Activated naive CD4-positive, alpha-beta T cell treated with anti-CD3 and anti-CD28 coated beads for 36 hours (primary cell): Measurements from ENCODE around the gene TTC24. TPM values are rescaled to one million over a fixed set of nuclear protein-coding genes. Genes with fewer than 3 reads are reported as not detected.
"Not testable (repeated sequence)": the region's sequence is repeated elsewhere in the genome, so short reads cannot be mapped to it uniquely, and the experiment has no call there.

Source experiments
- CTCF ChIA-PET: fragments of 350-600 bp; sonication (Branson Sonifier 250); formaldehyde crosslinking; loops from one replicate; lab custom pipeline; 2021; ENCODE audit warnings: antibody characterized with exemption; lab: Charles Lee
- DNase-seq: peaks from one replicate; pipeline ENCODE4 v3.0.0-alpha.2; 2020
- H3K27ac Mint-ChIP-seq: one replicate; pipeline ENCODE4 v1.8.0; 2021; ENCODE audit warnings: mild to moderate bottlenecking, mixed read lengths
- H3K27me3 Mint-ChIP-seq: one replicate; pipeline ENCODE4 v1.8.0; 2021; ENCODE audit warnings: low read depth, mixed read lengths
- H3K36me3 Mint-ChIP-seq: one replicate; pipeline ENCODE4 v1.8.0; 2021; ENCODE audit warnings: low read depth, mixed read lengths
- H3K4me1 Mint-ChIP-seq: one replicate; pipeline ENCODE4 v1.8.0; 2021; ENCODE audit warnings: low read depth, mixed read lengths
- H3K4me3 Mint-ChIP-seq: one replicate; pipeline ENCODE4 v1.8.0; 2021; ENCODE audit warnings: mild to moderate bottlenecking, moderate library complexity, mixed read lengths
- H3K9me3 Mint-ChIP-seq: one replicate; pipeline ENCODE4 v1.8.0; 2021; ENCODE audit warnings: mixed read lengths
- intact Hi-C: fragments of 100-400 bp; cut with micrococcal nuclease; formaldehyde crosslinking; loops from one replicate; pipeline ENCODE4 v1.15.1; 2023
- total RNA-seq, 2 experiments: library from RNA; stranded (reverse); gene quantifications; one replicate each; pipeline ENCODE4 v1.2.3, GENCODE V29; 2021

The TTC24 gene
- total RNA-seq, 2 experiments from 2014 or later = 3.1 to 3.9 TPM

GRCh38 chr1:156581661-156582387, 2.3 kb downstream of the TTC24 start:
- H3K4me3 Mint-ChIP-seq = peak overlapping the region; percentile 73
- H3K9me3 Mint-ChIP-seq = no peaks in the 10 kb centered on the region
- DNase-seq = peak; percentile 51
- CTCF ChIA-PET = interaction anchor here (0.7 to 3.5 kb wide), 15 partner anchors 9 to 196 kb away, joined by 3 to 24 read pairs (median 4); partner anchors contain the start of gene NAXE
- peaks cover 1% of the 10 kb centered on the region for H3K36me3 Mint-ChIP-seq
- H3K27me3 Mint-ChIP-seq = no peaks in the 10 kb centered on the region
- peaks cover 27% of the 10 kb centered on the region for H3K4me1 Mint-ChIP-seq
- H3K27ac Mint-ChIP-seq = peak overlapping the region; percentile 87
- intact Hi-C loops = loop anchor here (1.0 kb wide), 1 partner anchor 9 kb away; the partner anchor contains the start of gene NAXE

GRCh38 chr1:156582388-156583017, 3.0 kb downstream of the TTC24 start:
- DNase-seq = peak; percentile 67
- CTCF ChIA-PET = interaction anchor here (0.6 to 3.5 kb wide), 13 partner anchors 9 to 112 kb away, joined by 3 to 24 read pairs (median 4); partner anchors contain the start of gene NAXE

GRCh38 chr1:156583821-156584622, 4.5 kb downstream of the TTC24 start:
- intact Hi-C loops = loop anchor here (1.0 to 2.0 kb wide), 4 partner anchors 17 to 128 kb away; partner anchors contain the start of gene GPATCH4
- peak; percentile 92 for DNase-seq
- H3K4me1 Mint-ChIP-seq = peaks cover 27% of the 10 kb centered on the region
- H3K36me3 Mint-ChIP-seq = peaks cover 1% of the 10 kb centered on the region
- no peaks in the 10 kb centered on the region for H3K27me3 Mint-ChIP-seq
- no peak overlapping the region for H3K27ac Mint-ChIP-seq
- no peak overlapping the region for H3K4me3 Mint-ChIP-seq
- no peaks in the 10 kb centered on the region for H3K9me3 Mint-ChIP-seq
- CTCF ChIA-PET = interaction anchor here (0.7 to 2.1 kb wide), 2 partner anchors 20 to 197 kb away, joined by 3 to 9 read pairs; no protein-coding TSS in a partner anchor

More at GRCh38 chr1:156582388-156583017, 3.0 kb downstream of the TTC24 start:
- Mint-ChIP-seq H3K4me1 (peaks cover 27% of the 10 kb centered on the region), H3K36me3 (peaks cover 1% of the 10 kb centered on the region), H3K27ac (peak overlapping the region; percentile 87), H3K27me3 (no peaks in the 10 kb centered on the region), H3K4me3 (peak overlapping the region; percentile 73), H3K9me3 (no peaks in the 10 kb centered on the region)
- intact Hi-C loops = loop anchor here (1.0 kb wide), 1 partner anchor 9 kb away; the partner anchor contains the start of gene NAXE

GRCh38 chr1:156584813-156585212, 5.3 kb downstream of the TTC24 start:
- Mint-ChIP-seq H3K4me3 (no peak overlapping the region), H3K27ac (no peak overlapping the region), H3K4me1 (peaks cover 27% of the 10 kb centered on the region), H3K36me3 (peaks cover 1% of the 10 kb centered on the region), H3K9me3 (no peaks in the 10 kb centered on the region), H3K27me3 (no peaks in the 10 kb centered on the region)
- CTCF ChIA-PET = interaction anchor here (1.1 to 2.5 kb wide), 6 partner anchors 19 to 128 kb away, joined by 3 to 12 read pairs (median 6); no protein-coding TSS in a partner anchor
- peak; percentile 18 for DNase-seq
- intact Hi-C loops = loop anchor here (1.0 to 2.0 kb wide), 4 partner anchors 16 to 129 kb away; partner anchors contain the start of gene GPATCH4

- no peak for DNase-seq
- CTCF ChIA-PET = interaction anchor here (0.7 to 2.5 kb wide), 10 partner anchors 14 to 140 kb away, joined by 3 to 12 read pairs (median 4); no protein-coding TSS in a partner anchor
- H3K4me3 Mint-ChIP-seq = no peak overlapping the region
- H3K27me3 Mint-ChIP-seq = no peaks in the 10 kb centered on the region
- H3K36me3 Mint-ChIP-seq = peaks cover 1% of the 10 kb centered on the region
- H3K4me1 Mint-ChIP-seq = peaks cover 34% of the 10 kb centered on the region
- no peaks in the 10 kb centered on the region for H3K9me3 Mint-ChIP-seq
- intact Hi-C loops = no loop called here
- H3K27ac Mint-ChIP-seq = no peak overlapping the region
These were observed 6.8 kb downstream of the TTC24 start for GRCh38 chr1:156586323-156586722.

GRCh38 chr1:156586892-156587477, 7.5 kb downstream of the TTC24 start:
- no peaks in the 10 kb centered on the region for H3K27me3 Mint-ChIP-seq
- H3K4me1 Mint-ChIP-seq = peaks cover 31% of the 10 kb centered on the region
- intact Hi-C loops = no loop called here

GRCh38 chr1:156587927-156588326, 8.4 kb downstream of the TTC24 start:
- DNase-seq, intact Hi-C loops, H3K4me3 Mint-ChIP-seq, H3K27me3 Mint-ChIP-seq, H3K36me3 Mint-ChIP-seq, H3K27ac Mint-ChIP-seq, H3K9me3 Mint-ChIP-seq: not testable (repeated sequence)
- H3K4me1 Mint-ChIP-seq = peaks cover 28% of the 10 kb centered on the region
- CTCF ChIA-PET = interaction anchor here (0.8 to 1.2 kb wide), 2 partner anchors 9 to 10 kb away, joined by 4 to 5 read pairs; no protein-coding TSS in a partner anchor

More at GRCh38 chr1:156586892-156587477, 7.5 kb downstream of the TTC24 start:
- Mint-ChIP-seq H3K9me3 (no peaks in the 10 kb centered on the region), H3K36me3 (peaks cover 1% of the 10 kb centered on the region), H3K4me3 (no peak overlapping the region), H3K27ac (no peak overlapping the region)
- DNase-seq = no peak
- CTCF ChIA-PET = interaction anchor here (0.7 to 2.5 kb wide), 7 partner anchors 14 to 198 kb away, joined by 3 to 12 read pairs (median 4); no protein-coding TSS in a partner anchor

- H3K27ac Mint-ChIP-seq = no peak overlapping the region
- H3K9me3 Mint-ChIP-seq = no peaks in the 10 kb centered on the region
- peaks cover 23% of the 10 kb centered on the region for H3K4me1 Mint-ChIP-seq
- DNase-seq = no peak
- H3K27me3 Mint-ChIP-seq = no peaks in the 10 kb centered on the region
- intact Hi-C loops = no loop called here
- H3K36me3 Mint-ChIP-seq = peaks cover 7% of the 10 kb centered on the region
- no peak overlapping the region for H3K4me3 Mint-ChIP-seq
- CTCF ChIA-PET = interaction anchor here (0.6 kb wide), 1 partner anchor 204 kb away, joined by 4 read pairs; no protein-coding TSS in a partner anchor
These were observed 10.0 kb downstream of the TTC24 start for GRCh38 chr1:156589546-156589945.

GRCh38 chr1:156590326-156591180, 11.0 kb downstream of the TTC24 start:
- no peaks in the 10 kb centered on the region for H3K27me3 Mint-ChIP-seq
- intact Hi-C loops = loop anchor here (1.0 kb wide), 2 partner anchors 8 to 11 kb away; partner anchors contain the start of gene GPATCH4
- no peak for DNase-seq
- peak overlapping the region; percentile 83 for H3K4me3 Mint-ChIP-seq
- peaks cover 13% of the 10 kb centered on the region for H3K36me3 Mint-ChIP-seq
- no peaks in the 10 kb centered on the region for H3K9me3 Mint-ChIP-seq
- CTCF ChIA-PET = interaction anchor here (0.9 to 3.6 kb wide), 12 partner anchors 8 to 135 kb away, joined by 3 to 21 read pairs (median 4); no protein-coding TSS in a partner anchor
- peaks cover 28% of the 10 kb centered on the region for H3K4me1 Mint-ChIP-seq
- H3K27ac Mint-ChIP-seq = peak overlapping the region; percentile 88

GRCh38 chr1:156591181-156591431, 11.6 kb downstream of the TTC24 start:
- CTCF ChIA-PET = interaction anchor here (0.9 to 3.6 kb wide), 13 partner anchors 9 to 135 kb away, joined by 3 to 21 read pairs (median 4); no protein-coding TSS in a partner anchor
- H3K4me1 Mint-ChIP-seq = peaks cover 28% of the 10 kb centered on the region
- no peaks in the 10 kb centered on the region for H3K9me3 Mint-ChIP-seq
- intact Hi-C loops = loop anchor here (1.0 kb wide), 2 partner anchors 9 to 10 kb away; partner anchors contain the start of gene GPATCH4
- H3K36me3 Mint-ChIP-seq = peaks cover 13% of the 10 kb centered on the region
- H3K4me3 Mint-ChIP-seq = peak overlapping the region; percentile 83
- H3K27ac Mint-ChIP-seq = peak overlapping the region; percentile 88
- no peaks in the 10 kb centered on the region for H3K27me3 Mint-ChIP-seq
- peak; percentile 19 for DNase-seq
